Choroid plexus epithelial cell (primary cell): Measurements from ENCODE around the gene PHYHIPL.

ENCODE experiments used
- DNase-seq: peaks from one replicate; pipeline ENCODE4 v3.0.0-alpha.2; 2010; ENCODE audit warnings: low read depth
- H3K4me3 ChIP-seq: 2 replicates; pipeline ENCODE4 v1.5.1; 2011; ENCODE audit warnings: low read depth, mild to moderate bottlenecking, control low read depth, low read length, moderate library complexity
- TF ChIP-seq, protein P1 (sequence below): conservative IDR thresholded peaks from 2 replicates; pipeline ENCODE4 v1.5.1; 2011; ENCODE audit warnings: low read depth, mild to moderate bottlenecking, control low read depth, inconsistent platforms, low read length, moderate library complexity

The PHYHIPL gene

GRCh38 chr10:59273445-59273844 lies 97.0 kb downstream of the PHYHIPL start:
- TF ChIP-seq, protein P1, sequence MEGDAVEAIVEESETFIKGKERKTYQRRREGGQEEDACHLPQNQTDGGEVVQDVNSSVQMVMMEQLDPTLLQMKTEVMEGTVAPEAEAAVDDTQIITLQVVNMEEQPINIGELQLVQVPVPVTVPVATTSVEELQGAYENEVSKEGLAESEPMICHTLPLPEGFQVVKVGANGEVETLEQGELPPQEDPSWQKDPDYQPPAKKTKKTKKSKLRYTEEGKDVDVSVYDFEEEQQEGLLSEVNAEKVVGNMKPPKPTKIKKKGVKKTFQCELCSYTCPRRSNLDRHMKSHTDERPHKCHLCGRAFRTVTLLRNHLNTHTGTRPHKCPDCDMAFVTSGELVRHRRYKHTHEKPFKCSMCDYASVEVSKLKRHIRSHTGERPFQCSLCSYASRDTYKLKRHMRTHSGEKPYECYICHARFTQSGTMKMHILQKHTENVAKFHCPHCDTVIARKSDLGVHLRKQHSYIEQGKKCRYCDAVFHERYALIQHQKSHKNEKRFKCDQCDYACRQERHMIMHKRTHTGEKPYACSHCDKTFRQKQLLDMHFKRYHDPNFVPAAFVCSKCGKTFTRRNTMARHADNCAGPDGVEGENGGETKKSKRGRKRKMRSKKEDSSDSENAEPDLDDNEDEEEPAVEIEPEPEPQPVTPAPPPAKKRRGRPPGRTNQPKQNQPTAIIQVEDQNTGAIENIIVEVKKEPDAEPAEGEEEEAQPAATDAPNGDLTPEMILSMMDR, result no peak
- peak; percentile 3 for DNase-seq

DNA sequence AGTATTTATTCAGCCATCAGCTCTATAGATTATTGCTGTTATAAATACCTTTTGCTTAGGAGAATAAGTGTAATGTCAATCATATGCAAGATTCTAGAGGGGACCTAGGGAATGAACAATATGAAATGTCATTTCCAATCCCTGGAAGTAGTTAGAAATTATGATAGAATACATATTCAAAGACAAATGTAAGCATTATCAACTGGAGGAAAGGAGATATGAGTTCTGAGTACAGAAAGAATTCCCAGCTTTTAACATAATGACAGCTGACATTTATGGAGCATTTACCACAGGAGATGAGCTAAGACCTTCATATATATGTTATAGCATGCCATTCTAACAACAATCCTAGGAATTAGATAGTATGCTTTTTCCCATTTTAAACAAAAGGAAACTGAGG lies 99.7 kb downstream of the PHYHIPL start:
- DNase-seq, result no peak
- no peak overlapping the region for H3K4me3 ChIP-seq
- TF ChIP-seq, protein P1, result no peak

More at GRCh38 chr10:59273445-59273844, 97.0 kb downstream of the PHYHIPL start:
- no peak overlapping the region for H3K4me3 ChIP-seq

- TF ChIP-seq, protein P1, result no peak
These were observed 100.5 kb downstream of the PHYHIPL start for GRCh38 chr10:59276919-59277318.

DNA sequence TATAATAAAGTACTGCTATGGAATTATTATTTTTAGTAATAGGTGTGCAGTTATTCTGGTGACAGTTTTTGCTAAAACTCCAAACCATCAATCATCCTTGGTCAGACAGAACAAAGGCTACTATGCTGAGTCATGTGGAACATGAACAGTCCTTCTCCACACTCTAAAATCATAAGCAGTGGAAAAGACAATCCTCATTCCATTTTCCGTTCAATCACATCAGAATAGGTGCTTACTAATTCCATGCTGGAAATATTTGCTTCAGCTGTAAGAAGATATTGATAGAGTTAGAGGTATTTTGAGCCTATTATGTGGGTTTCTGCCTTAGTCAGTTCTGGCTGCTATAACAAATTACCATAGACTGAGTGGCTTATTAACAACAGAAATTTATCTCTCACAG lies 103.0 kb downstream of the PHYHIPL start:
- DNase-seq, result no peak
- H3K4me3 ChIP-seq, result no peak overlapping the region
- TF ChIP-seq, protein P1, result no peak

More at GRCh38 chr10:59276919-59277318, 100.5 kb downstream of the PHYHIPL start:
- no peak overlapping the region for H3K4me3 ChIP-seq
- no peak for DNase-seq

DNA sequence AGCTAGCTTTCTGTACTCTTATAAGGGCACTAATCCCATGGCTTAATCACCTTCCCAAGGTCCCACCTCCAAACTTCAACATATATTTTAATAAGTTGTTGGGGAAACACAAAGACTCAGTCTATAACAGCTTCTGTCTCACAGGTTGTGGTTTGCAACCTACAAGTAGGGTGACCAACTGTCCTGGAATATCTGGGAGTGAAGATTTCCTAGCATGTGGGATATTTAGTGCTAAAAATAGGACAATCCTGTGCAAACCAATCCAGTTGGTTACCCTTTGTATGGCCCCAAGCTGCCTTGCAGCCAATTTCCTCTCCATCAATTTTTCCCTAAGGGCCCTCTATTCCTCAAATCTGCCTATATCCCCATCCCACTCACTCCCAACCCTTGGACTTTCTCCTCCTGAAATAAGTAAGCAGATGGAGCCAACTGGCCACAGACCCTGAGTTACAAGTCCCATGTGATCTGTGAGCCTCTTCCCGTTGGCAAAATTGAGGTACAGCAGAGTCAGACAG lies 103.6 kb downstream of the PHYHIPL start:
- H3K4me3 ChIP-seq, result no peak overlapping the region
- DNase-seq, result no peak

DNA sequence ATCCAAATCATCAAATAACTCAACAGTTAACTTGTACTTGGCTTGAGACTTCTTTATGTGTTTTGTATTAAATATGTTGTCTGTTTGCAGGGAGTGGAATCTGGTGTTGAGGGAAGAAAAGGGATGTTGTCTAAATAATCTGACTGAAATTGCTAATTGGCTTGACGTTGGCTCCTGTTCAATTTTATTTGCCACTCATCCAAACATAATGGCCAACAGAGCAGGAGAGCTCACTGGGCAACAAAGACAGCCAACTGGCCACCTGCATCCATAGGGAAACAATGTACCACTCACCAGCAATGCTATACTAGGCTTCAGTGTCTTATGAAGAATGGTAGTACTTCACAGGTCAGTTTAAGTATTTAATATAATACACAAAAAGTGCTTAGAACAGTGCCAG lies 105.4 kb downstream of the PHYHIPL start:
- TF ChIP-seq, protein P1, result no peak
- DNase-seq, result no peak
- no peak overlapping the region for H3K4me3 ChIP-seq

More for the DNA sequence above, 103.6 kb downstream of the PHYHIPL start:
- TF ChIP-seq, protein P1, result no peak

GRCh38 chr10:59283456-59284091 lies 107.1 kb downstream of the PHYHIPL start:
- TF ChIP-seq, protein P1, result no peak
- no peak overlapping the region for H3K4me3 ChIP-seq
- DNase-seq, result no peak
